H9 (cell line): ENCODE measurements around the gene PITPNM1. TPM values are rescaled to one million over a fixed set of nuclear protein-coding genes. Genes with fewer than 3 reads are reported as not detected.

Experiments used
- DNase-seq: peaks from one replicate; pipeline ENCODE4 v3.0.0-alpha.2; 2017
- H2AFZ ChIP-seq: one replicate; pipeline ENCODE4 v1.6.1; 2013; ENCODE audit warnings: mild to moderate bottlenecking, low read length, control low read depth, moderate library complexity
- H2AK5ac ChIP-seq: 2 replicates; pipeline ENCODE4 v1.6.1; 2013; ENCODE audit warnings: low read length, control low read depth, mixed read lengths; ENCODE audit not compliant: insufficient read length
- H2BK120ac ChIP-seq: one replicate; pipeline ENCODE4 v1.6.1; 2013; ENCODE audit warnings: low read depth, mild to moderate bottlenecking, low read length, control low read depth, inconsistent platforms; ENCODE audit not compliant: poor library complexity, severe bottlenecking
- H2BK12ac ChIP-seq: 2 replicates; pipeline ENCODE4 v1.6.1; 2013; ENCODE audit warnings: low read length, control low read depth, mixed read lengths, low read depth; ENCODE audit not compliant: insufficient read length
- H2BK15ac ChIP-seq: 2 replicates; pipeline ENCODE4 v1.6.1; 2013; ENCODE audit warnings: low read depth, low read length, control low read depth
- H2BK20ac ChIP-seq: one replicate; pipeline ENCODE4 v1.6.1; 2013; ENCODE audit warnings: low read depth, mild to moderate bottlenecking, low read length, control low read depth, inconsistent platforms; ENCODE audit not compliant: poor library complexity, severe bottlenecking
- H2BK5ac ChIP-seq: 2 replicates; pipeline ENCODE4 v1.6.1; 2013; ENCODE audit warnings: low read length, control low read depth, mixed read lengths; ENCODE audit not compliant: insufficient read length
- H3K14ac ChIP-seq: 2 replicates; pipeline ENCODE4 v1.6.1; 2013; ENCODE audit warnings: low read length, control low read depth; ENCODE audit not compliant: insufficient read depth
- H3K18ac ChIP-seq: 2 replicates; pipeline ENCODE4 v1.6.1; 2013; ENCODE audit warnings: low read depth, mild to moderate bottlenecking, mixed read lengths, low read length, control low read depth; ENCODE audit not compliant: insufficient read length
- H3K23ac ChIP-seq: 2 replicates; pipeline ENCODE4 v1.6.1; 2013; ENCODE audit warnings: low read length, control low read depth, mixed read lengths, low read depth; ENCODE audit not compliant: insufficient read length
- H3K23me2 ChIP-seq: 2 replicates; pipeline ENCODE4 v1.6.1; 2013; ENCODE audit warnings: low read depth, mild to moderate bottlenecking, mixed read lengths, low read length, control low read depth; ENCODE audit not compliant: insufficient read length, poor library complexity, severe bottlenecking
- H3K27ac ChIP-seq: 2 replicates; pipeline ENCODE4 v1.5.1; 2013; ENCODE audit warnings: low read length, control low read depth, mixed read lengths, low read depth; ENCODE audit not compliant: insufficient read length
- H3K27me3 ChIP-seq: 2 replicates; pipeline ENCODE4 v1.6.1; 2013; ENCODE audit warnings: low read length, control low read depth, inconsistent platforms; ENCODE audit not compliant: insufficient read depth
- H3K4ac ChIP-seq: 2 replicates; pipeline ENCODE4 v1.6.1; 2013; ENCODE audit warnings: low read depth, mild to moderate bottlenecking, control low read depth, inconsistent platforms, low read length, moderate library complexity
- H3K4me1 ChIP-seq: 2 replicates; pipeline ENCODE4 v1.6.1; 2013; ENCODE audit warnings: low read length, control low read depth, inconsistent platforms; ENCODE audit not compliant: insufficient read depth
- H3K4me2 ChIP-seq: 2 replicates; pipeline ENCODE4 v1.6.1; 2013; ENCODE audit warnings: low read length, control low read depth, mixed read lengths; ENCODE audit not compliant: insufficient read length, insufficient read depth
- H3K56ac ChIP-seq: 2 replicates; pipeline ENCODE4 v1.6.1; 2013; ENCODE audit warnings: low read depth, mild to moderate bottlenecking, mixed read lengths, low read length, control low read depth; ENCODE audit not compliant: insufficient read length
- H3K79me1 ChIP-seq: 2 replicates; pipeline ENCODE4 v1.6.1; 2013; ENCODE audit warnings: low read depth, mild to moderate bottlenecking, moderate library complexity, low read length, control low read depth, inconsistent platforms; ENCODE audit not compliant: insufficient read depth, poor library complexity, severe bottlenecking
- H3K79me2 ChIP-seq: 2 replicates; pipeline ENCODE4 v1.6.1; 2013; ENCODE audit warnings: low read length, control low read depth, inconsistent platforms; ENCODE audit not compliant: insufficient read depth
- H3K9ac ChIP-seq: 2 replicates; pipeline ENCODE4 v1.6.1; 2013; ENCODE audit warnings: low read length, control low read depth, mixed read lengths; ENCODE audit not compliant: insufficient read length; ENCODE audit errors: extremely low read depth
- H3K9me3 ChIP-seq: one replicate; pipeline ENCODE4 v1.6.1; 2013; ENCODE audit warnings: low read depth, low read length, inconsistent platforms; ENCODE audit not compliant: control insufficient read depth
- H3T11ph ChIP-seq: one replicate; pipeline ENCODE4 v1.6.1; 2013; ENCODE audit warnings: mild to moderate bottlenecking, low read length, control low read depth, inconsistent platforms
- H4K20me1 ChIP-seq: one replicate; pipeline ENCODE4 v1.6.1; 2013; ENCODE audit not compliant: control insufficient read depth, insufficient read length, insufficient read depth
- H4K5ac ChIP-seq: 2 replicates; pipeline ENCODE4 v1.6.1; 2013; ENCODE audit warnings: low read depth, mild to moderate bottlenecking, mixed read lengths, low read length, control low read depth; ENCODE audit not compliant: insufficient read length
- H4K8ac ChIP-seq: replicated peaks from 2 replicates; pipeline ENCODE4 v1.6.1; 2013; ENCODE audit warnings: low read length, control low read depth, mixed read lengths, low read depth; ENCODE audit not compliant: insufficient read length
- H4K91ac ChIP-seq: 2 replicates; pipeline ENCODE4 v1.6.1; 2013; ENCODE audit warnings: low read depth, mild to moderate bottlenecking, moderate library complexity, mixed read lengths, low read length, control low read depth; ENCODE audit not compliant: insufficient read length
- H3K27ac Mint-ChIP-seq, 3 experiments: 2 replicates in 2 of 3; 3 replicates in 1 of 3; pipeline ENCODE4 v1.8.0; 2020 to 2021; ENCODE audit warnings: mixed read lengths in 3 of 3, mild to moderate bottlenecking in 1 of 3, moderate library complexity in 1 of 3
- H3K27me3 Mint-ChIP-seq: 2 replicates; pipeline ENCODE4 v1.8.0; 2021; ENCODE audit warnings: low read depth, mild to moderate bottlenecking, moderate library complexity, mixed read lengths
- H3K36me3 Mint-ChIP-seq, 3 experiments: 2 replicates in 2 of 3; 3 replicates in 1 of 3; pipeline ENCODE4 v1.8.0; 2020 to 2021; ENCODE audit warnings: low read depth in 3 of 3, mixed read lengths in 3 of 3; ENCODE audit not compliant: insufficient read depth in 1 of 3
- H3K4me1 Mint-ChIP-seq, 2 experiments: 2 replicates each; pipeline ENCODE4 v1.8.0; 2020; ENCODE audit warnings: mixed read lengths in 2 of 2
- H3K4me3 Mint-ChIP-seq, 2 experiments: 2 replicates in 1 of 2; 3 replicates in 1 of 2; pipeline ENCODE4 v1.8.0; 2020 to 2021; ENCODE audit warnings: mild to moderate bottlenecking in 2 of 2, mixed read lengths in 2 of 2, moderate library complexity in 1 of 2
- H3K9me3 Mint-ChIP-seq, 2 experiments: 2 replicates in 1 of 2; 3 replicates in 1 of 2; pipeline ENCODE4 v1.8.0; 2020; ENCODE audit warnings: mild to moderate bottlenecking in 2 of 2, mixed read lengths in 2 of 2, moderate library complexity in 1 of 2
- WGBS: extraction: QIAGEN DNeasy Blood & Tissue Kit; methylation state at CpG from one replicate; pipeline ENCODE4 v1.1.7; 2013; ENCODE audit warnings: missing lambda C conversion rate, low lambda C conversion rate, mixed read lengths; ENCODE audit not compliant: insufficient read length; ENCODE audit errors: extremely low coverage; 5-methylcytosine and 5-hydroxymethylcytosine counted together
- total RNA-seq: library from RNA; stranded (reverse); gene quantifications from 2 replicates; pipeline ENCODE4 v1.2.1, GENCODE V29; 2021
- TF ChIP-seq, protein P1 (sequence below): fragments of 200-600 bp; sonication (generic); conservative IDR thresholded peaks from 3 replicates; pipeline ENCODE4 v1.8.0; 2021; ENCODE audit warnings: antibody characterized with exemption, mild to moderate bottlenecking

PITPNM1 gene
- total RNA-seq, 1 experiment from 2014 or later, result 43.5 TPM

DNA sequence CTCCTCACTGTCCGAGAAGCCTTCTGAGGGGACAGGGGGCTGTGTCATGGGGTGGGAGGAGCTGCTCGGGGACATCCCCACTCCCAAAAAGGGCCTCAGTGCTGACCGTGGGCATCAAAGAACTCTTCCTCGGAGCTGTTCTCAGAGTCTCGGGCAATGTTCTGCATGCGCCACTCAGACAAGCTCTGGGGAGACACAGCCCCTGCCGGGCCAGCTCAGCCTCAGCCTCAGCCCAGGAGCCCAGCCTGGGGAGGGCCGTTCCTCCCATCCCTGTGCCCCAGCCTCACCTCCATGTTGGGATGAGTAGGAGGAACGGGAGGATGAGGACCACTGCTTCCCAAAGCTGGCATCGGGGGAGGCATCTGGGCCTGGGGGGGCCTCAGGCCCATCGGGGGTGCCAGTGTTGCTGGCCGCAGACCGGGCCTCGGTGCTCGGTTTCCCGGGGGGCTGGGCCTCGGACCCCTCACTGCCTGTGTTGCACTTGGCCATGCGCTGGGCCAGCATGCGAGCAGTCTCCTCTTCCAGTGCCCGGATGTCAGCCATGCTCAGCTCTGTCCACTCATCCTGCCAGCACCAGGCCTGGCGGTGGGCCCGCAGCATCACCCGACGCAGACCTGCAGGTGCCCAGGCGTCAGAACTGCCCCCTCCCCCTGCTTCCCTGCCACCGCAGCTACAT lies 5.2 kb downstream of the PITPNM1 start:
- Mint-ChIP-seq H3K4me3 (no peak overlapping the region), H3K27me3 (peaks cover 10% of the 10 kb centered on the region), H3K36me3 (peaks cover 5 to 23% (median 10%) of the 10 kb centered on the region in 3 experiments), H3K27ac (no peak overlapping the region), H3K9me3 (no peaks in the 10 kb centered on the region), H3K4me1 (peaks cover 0 to 9% of the 10 kb centered on the region in 2 experiments; a peak in 2 of 4 replicates)
- Histone ChIP-seq H4K20me1 (no peaks in the 10 kb centered on the region), H3K4ac (no peak overlapping the region), H3K79me2 (no peaks in the 10 kb centered on the region), H3K27ac (no peak overlapping the region), H3K79me1 (no peaks in the 10 kb centered on the region), H2BK5ac (no peak overlapping the region), H4K91ac (no peak overlapping the region), H3K18ac (no peak overlapping the region), H3K27me3 (no peaks in the 10 kb centered on the region), H2BK20ac (no peak overlapping the region), H2AFZ (no peak overlapping the region), H3K23me2 (peaks cover 12% of the 10 kb centered on the region), H3K4me1 (no peaks in the 10 kb centered on the region), H2BK120ac (no peak overlapping the region), H3K9me3 (no peaks in the 10 kb centered on the region), H2BK15ac (no peak overlapping the region), H3K23ac (no peak overlapping the region), H4K8ac (no peak overlapping the region), H2AK5ac (no peak overlapping the region), H3K9ac (no peak overlapping the region), H3K56ac (no peak overlapping the region), H3T11ph (no peak overlapping the region), H4K5ac (no peak overlapping the region), H3K4me2 (no peak overlapping the region), H2BK12ac (no peak overlapping the region), H3K14ac (no peak overlapping the region)
- TF ChIP-seq, protein P1, sequence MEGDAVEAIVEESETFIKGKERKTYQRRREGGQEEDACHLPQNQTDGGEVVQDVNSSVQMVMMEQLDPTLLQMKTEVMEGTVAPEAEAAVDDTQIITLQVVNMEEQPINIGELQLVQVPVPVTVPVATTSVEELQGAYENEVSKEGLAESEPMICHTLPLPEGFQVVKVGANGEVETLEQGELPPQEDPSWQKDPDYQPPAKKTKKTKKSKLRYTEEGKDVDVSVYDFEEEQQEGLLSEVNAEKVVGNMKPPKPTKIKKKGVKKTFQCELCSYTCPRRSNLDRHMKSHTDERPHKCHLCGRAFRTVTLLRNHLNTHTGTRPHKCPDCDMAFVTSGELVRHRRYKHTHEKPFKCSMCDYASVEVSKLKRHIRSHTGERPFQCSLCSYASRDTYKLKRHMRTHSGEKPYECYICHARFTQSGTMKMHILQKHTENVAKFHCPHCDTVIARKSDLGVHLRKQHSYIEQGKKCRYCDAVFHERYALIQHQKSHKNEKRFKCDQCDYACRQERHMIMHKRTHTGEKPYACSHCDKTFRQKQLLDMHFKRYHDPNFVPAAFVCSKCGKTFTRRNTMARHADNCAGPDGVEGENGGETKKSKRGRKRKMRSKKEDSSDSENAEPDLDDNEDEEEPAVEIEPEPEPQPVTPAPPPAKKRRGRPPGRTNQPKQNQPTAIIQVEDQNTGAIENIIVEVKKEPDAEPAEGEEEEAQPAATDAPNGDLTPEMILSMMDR, result no peak
- no CpG with 5 or more reads among the region's 26 CpGs for WGBS
- DNase-seq, result no peak
